Prostate gland (tissue), 1 donor: Measurements from ENCODE around the gene FLVCR1.

Source experiments
- POLR2A ChIP-seq: fragments of 450-650 bp; IDR thresholded peaks from one replicate; pipeline ENCODE4 v1.6.1; 2016; ENCODE audit warnings: antibody characterized with exemption, mild to moderate bottlenecking
- POLR2AphosphoS5 ChIP-seq: sonication (generic); formaldehyde crosslinking; IDR thresholded peaks from one replicate; pipeline ENCODE4 v1.6.1; 2017; ENCODE audit warnings: antibody characterized with exemption

DNA sequence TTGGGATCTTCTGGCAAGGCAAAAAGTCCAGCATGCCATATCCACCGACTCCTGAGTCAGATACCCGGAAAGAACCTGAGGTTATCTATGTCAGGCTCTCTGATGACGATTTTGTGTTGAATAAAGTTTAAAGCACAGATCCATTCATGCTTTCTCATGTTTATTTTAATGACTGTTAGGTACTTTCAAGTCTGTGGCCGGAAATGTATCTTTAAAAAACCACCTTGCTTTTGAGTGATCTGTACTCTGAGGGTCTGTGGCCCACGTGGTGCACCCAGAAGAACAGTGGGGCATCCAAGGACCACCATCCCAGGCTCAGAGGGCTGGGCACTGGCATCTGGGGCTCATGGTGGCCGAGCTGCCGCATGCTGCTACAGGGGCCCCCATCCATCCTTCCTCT, 62.2 kb downstream of the FLVCR1 start:
- no peak for TF ChIP-seq POLR2A
- no peak for TF ChIP-seq POLR2AphosphoS5
